Epithelial cell of prostate (primary cell): ENCODE results near the gene HIPK4.

ENCODE experiments used
- DNase-seq: peaks from one replicate; pipeline ENCODE4 v3.0.0-alpha.2; 2011; ENCODE audit warnings: low read depth, low spot score
- H3K27ac ChIP-seq: fragments of 450-650 bp; 2 replicates; pipeline ENCODE4 v1.5.1; 2017; ENCODE audit warnings: mild to moderate bottlenecking

HIPK4 gene

GRCh38 chr19:40369797-40370196 lies 20.2 kb downstream of the HIPK4 start:
- DNase-seq = no peak

GRCh38 chr19:40367577-40368434 lies 22.2 kb downstream of the HIPK4 start:
- H3K27ac ChIP-seq = no peak overlapping the region
- DNase-seq = no peak

More at GRCh38 chr19:40369797-40370196, 20.2 kb downstream of the HIPK4 start:
- H3K27ac ChIP-seq = no peak overlapping the region

- DNase-seq = no peak
- no peak overlapping the region for H3K27ac ChIP-seq
Observed at GRCh38 chr19:40366697-40367561, 23.1 kb downstream of the HIPK4 start.

- no peak overlapping the region for H3K27ac ChIP-seq
- DNase-seq = no peak
Observed at GRCh38 chr19:40365613-40366401, 24.2 kb downstream of the HIPK4 start.

- DNase-seq = no peak
- H3K27ac ChIP-seq = no peak overlapping the region
Observed at GRCh38 chr19:40365010-40365409, 25.0 kb downstream of the HIPK4 start.

- DNase-seq = no peak
- H3K27ac ChIP-seq = no peak overlapping the region
Observed at GRCh38 chr19:40363069-40363468, 26.9 kb downstream of the HIPK4 start.

- no peak overlapping the region for H3K27ac ChIP-seq
- DNase-seq = no peak
Observed at GRCh38 chr19:40362160-40362559, 27.8 kb downstream of the HIPK4 start.

GRCh38 chr19:40360708-40361241 lies 29.2 kb downstream of the HIPK4 start:
- no peak overlapping the region for H3K27ac ChIP-seq
- DNase-seq = no peak

- no peak for DNase-seq
- no peak overlapping the region for H3K27ac ChIP-seq
Observed at GRCh38 chr19:40360020-40360707, 29.8 kb downstream of the HIPK4 start.

GRCh38 chr19:40358773-40359172 lies 31.2 kb downstream of the HIPK4 start:
- H3K27ac ChIP-seq = no peak overlapping the region
- DNase-seq = no peak

GRCh38 chr19:40357640-40358039 lies 32.3 kb downstream of the HIPK4 start:
- no peak overlapping the region for H3K27ac ChIP-seq
- no peak for DNase-seq

GRCh38 chr19:40356681-40357595 lies 33.0 kb downstream of the HIPK4 start:
- no peak overlapping the region for H3K27ac ChIP-seq
- no peak for DNase-seq

- no peak for DNase-seq
- no peak overlapping the region for H3K27ac ChIP-seq
Observed at GRCh38 chr19:40355975-40356680, 33.9 kb downstream of the HIPK4 start.

GRCh38 chr19:40348961-40349507 lies 40.9 kb downstream of the HIPK4 start:
- DNase-seq = no peak
- peak overlapping the region; percentile 40 for H3K27ac ChIP-seq

- peak; percentile 95 for DNase-seq
- H3K27ac ChIP-seq = peak within 1 kb of the TSS; percentile 40
Observed at GRCh38 chr19:40348125-40348913, 41.7 kb downstream of the HIPK4 start, which contains the start of the genes C19orf47 and PLD3. Gene C19orf47, minus strand, starts transcription at chr19:40348397. Its CDS starts 6,540 bp downstream, at chr19:40341857. Gene PLD3, plus strand, starts transcription at chr19:40348695. Its CDS starts 17,789 bp downstream, at chr19:40366484.

GRCh38 chr19:40344422-40344821 lies 45.6 kb downstream of the HIPK4 start:
- no peak for DNase-seq
- no peak overlapping the region for H3K27ac ChIP-seq
